ENCODE data around the gene CST7.

- TF ChIP-seq ESRRA (CRISPR knock-in tag; IDR thresholded peaks at IDR 0.05; ENCODE audit: borderline replicate concordance) (no peak), CTCF (IDR thresholded peaks at IDR 0.05) (no peak)
These were observed 56.6 kb downstream of the CST7 start for GRCh38 chr20:25005661-25006060.
